K562 (cell line): ENCODE results near the gene DNAI1. TPM values are rescaled to one million over a fixed set of nuclear protein-coding genes. Genes with fewer than 3 reads are reported as not detected.
A peak's percentile ranks its signal among the peaks of the same experiment; 100 is the strongest.

Source experiments
- ELF2 ChIP-seq: fragments of 250-450 bp; sonication (Bioruptor Pico); IDR thresholded peaks from 2 replicates; pipeline ENCODE4 v1.5.0; 2021; ENCODE audit warnings: mild to moderate bottlenecking
- MAZ ChIP-seq, 2 experiments: fragments of 450-650 bp in 1 of 2; sonication (generic) in 1 of 2; formaldehyde crosslinking; IDR thresholded peaks in 1 of 2; conservative IDR thresholded peaks in 1 of 2; 2 replicates each; pipeline versions ENCODE4 v1.4.0 to v1.5.0; 2020; ENCODE audit warnings: mild to moderate bottlenecking in 1 of 2, missing genetic modification reagents in 1 of 2
- MEF2D ChIP-seq: conservative IDR thresholded peaks from 2 replicates; pipeline ENCODE4 v1.6.1; 2016; ENCODE audit warnings: low read depth, missing genetic modification characterization, missing compliant biosample characterization
- MGA ChIP-seq: fragments of 450-650 bp; IDR thresholded peaks from 2 replicates; pipeline ENCODE4 v1.6.1; 2016; ENCODE audit warnings: mild to moderate bottlenecking, moderate library complexity
- MYNN ChIP-seq, 2 experiments: sonication (generic); formaldehyde crosslinking in 1 of 2; IDR thresholded peaks; 2 replicates each; pipeline versions ENCODE4 v1.5.0 to v1.6.1; 2016 to 2020; ENCODE audit warnings: antibody characterized with exemption in 1 of 2, missing genetic modification reagents in 1 of 2
- SRF ChIP-seq, 2 experiments: fragments of 250-450, 450-650 bp in 1 of 2; sonication (Bioruptor Pico) in 1 of 2; sonication (generic) in 1 of 2; formaldehyde crosslinking; IDR thresholded peaks; 2 replicates each; pipeline versions ENCODE4 v1.5.0 to v1.5.1; 2020 to 2022; ENCODE audit warnings: mild to moderate bottlenecking in 1 of 2, missing genetic modification reagents in 1 of 2
- SRSF3 ChIP-seq: fragments of 200-400 bp; formaldehyde crosslinking; IDR thresholded peaks from 2 replicates; pipeline ENCODE4 v1.6.1; 2016; ENCODE audit warnings: mild to moderate bottlenecking, low read length, moderate library complexity; ENCODE audit not compliant: insufficient read depth
- TOE1 ChIP-seq, 2 experiments: fragments of 450-650 bp in 1 of 2; sonication (generic) in 1 of 2; formaldehyde crosslinking in 1 of 2; IDR thresholded peaks; 2 replicates each; pipeline versions ENCODE4 v1.7.1 to v1.8.0; 2016 to 2022; ENCODE audit warnings: borderline replicate concordance in 2 of 2, mild to moderate bottlenecking in 2 of 2, antibody characterized with exemption in 1 of 2, inconsistent platforms in 1 of 2, low read depth in 1 of 2, missing genetic modification reagents in 1 of 2, moderate library complexity in 1 of 2
- ZBTB7A ChIP-seq: IDR thresholded peaks from 2 replicates; pipeline ENCODE4 v1.6.1; 2011; ENCODE audit warnings: low read depth, mild to moderate bottlenecking, low read length, moderate library complexity, borderline replicate concordance; ENCODE audit not compliant: control insufficient read depth
- ZNF165 ChIP-seq: fragments of 250-450 bp; sonication (Bioruptor Pico); IDR thresholded peaks from 2 replicates; pipeline ENCODE4 v1.4.0; 2020; ENCODE audit warnings: borderline replicate concordance
- ZNF778 ChIP-seq: fragments of 450-650 bp; formaldehyde crosslinking; IDR thresholded peaks from 2 replicates; pipeline ENCODE4 v1.4.0; 2020; ENCODE audit warnings: mild to moderate bottlenecking, moderate library complexity
- polyA plus RNA-seq, 8 experiments: library from polyadenylated mRNA; depleted of rRNA in 4 of 8; stranded (reverse) in 5 of 8; unstranded in 3 of 8; fragments of >200 nt; fragmentation: Nextera tagmentation in 2 of 8; fragmentation: Illumina TruSeq in 1 of 8; extraction: Ambion mirVana in 2 of 8; extraction: Trizol in 1 of 8; gene quantifications; 2 replicates each; pipeline versions ENCODE4 v1.2.1 to v1.2.3, GENCODE V29; 2011 to 2014; ENCODE audit warnings: inconsistent platforms in 1 of 8, missing spikeins in 1 of 8
- total RNA-seq, 7 experiments: library from RNA; depleted of rRNA in 6 of 7; stranded (reverse); fragments of >200 nt in 6 of 7; fragmentation: Illumina TruSeq in 2 of 7; extraction: Trizol in 2 of 7; gene quantifications; 2 replicates each; pipeline versions ENCODE4 v1.2.1 to v1.2.3, GENCODE V29; 2011 to 2021; ENCODE audit warnings: low replicate concordance in 1 of 7
- TF ChIP-seq, protein P1 (sequence below): sonication (generic); formaldehyde crosslinking; IDR thresholded peaks from 2 replicates; pipeline ENCODE4 v1.8.0; 2022; ENCODE audit warnings: missing genetic modification reagents, mild to moderate bottlenecking, borderline replicate concordance

Gene DNAI1
- total and polyA plus RNA-seq, 9 of the 15 experiments (the other 6 are each of a cell fraction or from before 2014, with no cell fraction given), result 0.01 to 0.17 (median 0.04) TPM; not detected in 6

DNA sequence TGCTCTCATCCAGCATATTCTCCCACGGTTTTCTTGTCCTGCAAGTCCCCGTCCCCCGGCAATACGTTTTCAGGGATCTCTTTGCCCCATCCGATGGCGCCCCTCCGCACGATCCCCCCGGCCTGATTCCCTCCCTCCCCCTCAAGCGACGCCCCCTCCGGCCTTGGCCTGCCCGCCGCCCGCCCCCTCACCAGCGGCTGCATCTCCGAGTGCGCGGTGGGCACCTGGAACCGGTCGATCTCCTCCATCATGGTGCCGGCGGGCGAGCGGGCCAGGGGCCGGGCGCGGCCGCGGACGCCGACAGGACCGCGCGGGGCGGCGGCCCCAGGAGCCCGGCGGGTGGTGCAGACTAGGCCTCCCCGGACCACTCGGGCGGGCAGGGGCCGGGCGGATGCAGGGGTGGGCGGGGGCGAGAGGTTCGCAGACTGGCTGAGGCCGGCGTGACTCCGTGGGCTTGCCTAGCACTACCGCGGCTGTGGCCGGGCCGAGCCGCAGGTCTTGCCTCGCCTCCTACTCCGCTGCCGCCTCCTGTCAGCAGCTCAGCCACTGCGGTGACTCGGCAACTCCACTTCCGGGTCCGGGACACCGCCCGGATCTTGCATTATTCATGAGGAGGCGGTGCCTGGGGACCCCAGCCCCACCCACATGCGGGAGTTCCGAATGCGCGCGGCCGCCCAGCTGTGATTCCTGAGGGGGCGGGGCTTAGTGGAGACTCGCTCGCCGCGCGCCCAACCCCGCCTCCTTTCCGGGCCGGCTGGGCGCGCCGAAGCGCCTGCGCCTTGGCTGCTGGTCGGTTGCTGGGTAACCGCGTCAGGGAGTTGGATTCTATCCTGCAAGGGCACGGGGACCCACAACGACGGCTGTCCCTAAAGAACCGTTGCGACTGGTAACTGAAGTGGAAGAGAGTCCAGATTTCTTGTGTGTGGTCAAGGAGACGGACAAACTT is at the start of gene DNAI1, which contains the start of gene FAM219A (continued):
- TF ChIP-seq MGA (no peak), ZBTB7A (no peak), MAZ (CRISPR knock-in tag; conservative IDR thresholded peaks at IDR 0.05 in 1 of 2, IDR thresholded peaks at IDR 0.05 in 1 of 2) (peak; percentile 34 to 71; a peak in 3 of 4 replicates), SRF (CRISPR knock-in tag; IDR thresholded peaks at IDR 0.05) (peak in 1 of 2 experiments; percentile 61; a peak in 1 of 4 replicates), MEF2D (tag) (no peak), TOE1 (IDR thresholded peaks at IDR 0.05; ENCODE audit: borderline replicate concordance) (no peak), TOE1 (CRISPR knock-in tag; IDR thresholded peaks at IDR 0.05; ENCODE audit: borderline replicate concordance, low read depth) (no peak), ZNF778 (CRISPR knock-in tag) (no peak), ELF2 (peak; percentile 82), ZNF165 (CRISPR knock-in tag) (no peak), SRSF3 (no peak), MYNN (IDR thresholded peaks at IDR 0.05) (no peak), MYNN (CRISPR knock-in tag; IDR thresholded peaks at IDR 0.05) (no peak)
- TF ChIP-seq, protein P1, sequence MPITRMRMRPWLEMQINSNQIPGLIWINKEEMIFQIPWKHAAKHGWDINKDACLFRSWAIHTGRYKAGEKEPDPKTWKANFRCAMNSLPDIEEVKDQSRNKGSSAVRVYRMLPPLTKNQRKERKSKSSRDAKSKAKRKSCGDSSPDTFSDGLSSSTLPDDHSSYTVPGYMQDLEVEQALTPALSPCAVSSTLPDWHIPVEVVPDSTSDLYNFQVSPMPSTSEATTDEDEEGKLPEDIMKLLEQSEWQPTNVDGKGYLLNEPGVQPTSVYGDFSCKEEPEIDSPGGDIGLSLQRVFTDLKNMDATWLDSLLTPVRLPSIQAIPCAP, result no peak
